Gastroesophageal sphincter (tissue), 4 donors: ENCODE measurements around the gene CYP17A1. TPM values are rescaled to one million over a fixed set of nuclear protein-coding genes. Genes with fewer than 3 reads are reported as not detected.

ENCODE experiments used
- ATAC-seq: fragments of 150-250 bp; one replicate; pipeline ENCODE4 v1.9.1; 2016; ENCODE audit warnings: mild to moderate bottlenecking, moderate library complexity
- H3K27ac ChIP-seq, 4 donors: fragments of 200-600 bp; sonication (generic) in 3 of 4; 1 replicate in 3 of 4; 2 replicates in 1 of 4; pipeline ENCODE4 v1.5.1; 2016 to 2019
- H3K27me3 ChIP-seq: fragments of 200-600 bp; sonication (generic); one replicate; pipeline ENCODE4 v1.5.1; 2019
- H3K36me3 ChIP-seq, 2 donors: fragments of 200-600 bp; sonication (generic); one replicate each; pipeline ENCODE4 v1.5.1; 2019; ENCODE audit warnings: control low read depth in 1 of 2
- H3K4me1 ChIP-seq, 3 donors: fragments of 200-600 bp; sonication (generic); 1 replicate in 2 of 3; 2 replicates in 1 of 3; pipeline ENCODE4 v1.5.1; 2016 to 2019; ENCODE audit warnings: control low read depth in 2 of 3
- H3K4me3 ChIP-seq, 2 donors: fragments of 200-600 bp; sonication (generic); one replicate each; pipeline ENCODE4 v1.5.1; 2019; ENCODE audit warnings: mild to moderate bottlenecking in 1 of 2, moderate library complexity in 1 of 2
- H3K9me3 ChIP-seq, 3 donors: fragments of 200-600 bp; sonication (generic); one replicate each; pipeline ENCODE4 v1.5.1; 2017 to 2019; ENCODE audit warnings: control low read depth in 2 of 3
- CTCF ChIP-seq, 4 experiments: fragments of 200-600 bp in 2 of 4; fragments of 450-650 bp in 2 of 4; sonication (generic) in 1 of 4; IDR thresholded peaks; one replicate each; pipeline ENCODE4 v1.5.1; 2017 to 2019; ENCODE audit warnings: antibody characterized with exemption in 4 of 4, mild to moderate bottlenecking in 2 of 4, moderate library complexity in 2 of 4
- EP300 ChIP-seq: sonication (generic); formaldehyde crosslinking; IDR thresholded peaks from one replicate; pipeline ENCODE4 v1.6.1; 2017; ENCODE audit warnings: antibody characterized with exemption, mild to moderate bottlenecking
- POLR2A ChIP-seq, 2 donors: fragments of 450-650 bp; IDR thresholded peaks; one replicate each; pipeline ENCODE4 v1.6.1; 2017; ENCODE audit warnings: antibody characterized with exemption in 2 of 2, mild to moderate bottlenecking in 2 of 2, moderate library complexity in 1 of 2
- POLR2AphosphoS5 ChIP-seq: sonication (generic); formaldehyde crosslinking; IDR thresholded peaks from one replicate; pipeline ENCODE4 v1.6.1; 2017; ENCODE audit warnings: antibody characterized with exemption
- WGBS, 2 donors: methylation state at CpG; one replicate each; pipeline ENCODE4 v1.1.5; 2018; ENCODE audit warnings: low coverage in 1 of 2; 5-methylcytosine and 5-hydroxymethylcytosine counted together
- total RNA-seq, 4 donors: library from RNA; depleted of rRNA; stranded (reverse); fragments of >200 nt; gene quantifications; one replicate each; pipeline ENCODE4 v1.1.0, GENCODE V29; 2016

Gene CYP17A1
- total RNA-seq, 4 donors from 2014 or later: not detected

GRCh38 chr10:102817175-102817574 is 20.0 kb downstream of the CYP17A1 start:
- Histone ChIP-seq H3K27ac (peak overlapping the region; percentile 81 to 95 (median 88)), H3K36me3 (peaks cover 0 to 31% of the 10 kb centered on the region in 2 donors), H3K27me3 (no peaks in the 10 kb centered on the region), H3K4me3 (no peak overlapping the region), H3K4me1 (peaks cover 6 to 62% (median 31%) of the 10 kb centered on the region in 3 donors), H3K9me3 (no peaks in the 10 kb centered on the region)
- WGBS, 2 donors: 100% methylated on average over 2 to 3 of the region's 4 CpGs
- TF ChIP-seq CTCF (IDR thresholded peaks at IDR 0.05) (no peak), EP300 (no peak), POLR2A (IDR thresholded peaks at IDR 0.05) (no peak), POLR2AphosphoS5 (no peak)
- no peak for ATAC-seq

DNA sequence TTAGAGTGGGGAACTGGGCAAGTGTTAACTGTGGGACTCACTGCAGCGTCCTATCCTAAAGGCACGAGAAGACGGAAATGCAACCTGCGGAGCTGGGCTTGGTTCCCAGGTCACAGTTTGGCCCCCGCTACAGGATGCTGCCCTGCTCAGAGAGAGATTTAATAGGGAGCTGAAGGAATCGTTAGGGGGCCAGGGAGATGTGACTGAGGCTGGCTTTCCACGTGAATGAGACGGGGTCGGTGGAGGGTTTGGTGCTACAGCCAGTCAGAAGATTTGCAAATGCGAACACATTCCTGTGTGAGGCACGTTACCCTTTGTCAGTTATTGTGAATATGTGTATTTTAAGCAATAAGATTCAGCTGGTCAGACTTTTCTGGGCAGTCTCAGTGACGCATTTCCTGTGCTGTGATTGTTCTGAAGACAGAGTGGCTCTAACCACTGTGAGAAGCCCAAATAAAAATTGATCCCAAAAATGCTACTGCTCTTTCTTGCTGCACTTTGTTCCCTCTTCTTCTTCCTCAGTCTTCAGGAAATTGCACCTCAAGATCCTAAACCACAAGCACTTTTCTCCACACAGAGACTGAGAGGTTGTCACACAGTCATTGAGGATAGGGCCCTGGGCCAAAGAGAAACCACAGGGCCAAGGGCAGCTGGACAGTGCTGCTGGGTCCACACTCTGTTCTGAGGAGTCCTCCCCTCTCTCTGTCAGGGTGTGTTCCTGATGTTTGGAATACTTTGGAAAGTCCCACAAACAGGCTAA is 21.2 kb downstream of the CYP17A1 start:
- no peaks in the 10 kb centered on the region for H3K27me3 ChIP-seq
- H3K9me3 ChIP-seq: no peaks in the 10 kb centered on the region
- no peak for TF ChIP-seq EP300
- peak; percentile 29 to 37 for TF ChIP-seq POLR2A (IDR thresholded peaks at IDR 0.05)
- peak; percentile 79 for TF ChIP-seq POLR2AphosphoS5
- 0 to 10% methylated on average over 2 to 8 of the region's 12 CpGs for WGBS, 2 donors
- no peak overlapping the region for H3K4me3 ChIP-seq
- H3K27ac ChIP-seq: peak overlapping the region; percentile 81 to 95 (median 88)
- H3K4me1 ChIP-seq: peaks cover 6 to 62% (median 31%) of the 10 kb centered on the region in 3 donors
- peaks cover 0 to 43% of the 10 kb centered on the region in 2 donors for H3K36me3 ChIP-seq
- ATAC-seq: peak; percentile 86

GRCh38 chr10:102814873-102815661 is 22.1 kb downstream of the CYP17A1 start:
- H3K4me1 ChIP-seq: peaks cover 6 to 64% (median 31%) of the 10 kb centered on the region in 3 donors
- peak; percentile 47 for ATAC-seq
- no peaks in the 10 kb centered on the region for H3K9me3 ChIP-seq
- H3K4me3 ChIP-seq: no peak overlapping the region
- H3K27me3 ChIP-seq: no peaks in the 10 kb centered on the region
- H3K27ac ChIP-seq: peak overlapping the region; percentile 81 to 95 (median 88)
- WGBS, 2 donors: 65 to 71% methylated on average over 10 to 17 of the region's 23 CpGs
- peaks cover 0 to 51% of the 10 kb centered on the region in 2 donors for H3K36me3 ChIP-seq
- TF ChIP-seq POLR2AphosphoS5 (peak; percentile 21), POLR2A (IDR thresholded peaks at IDR 0.05) (no peak), CTCF (IDR thresholded peaks at IDR 0.05) (peak in 2 of 4 experiments; percentile 35 to 44), EP300 (no peak)

GRCh38 chr10:102814453-102814871 is 22.8 kb downstream of the CYP17A1 start:
- no peak for TF ChIP-seq POLR2A (IDR thresholded peaks at IDR 0.05)
- TF ChIP-seq POLR2AphosphoS5: peak; percentile 7
- TF ChIP-seq CTCF (IDR thresholded peaks at IDR 0.05): no peak
- TF ChIP-seq EP300: no peak
- Histone ChIP-seq H3K4me1 (peaks cover 6 to 70% (median 31%) of the 10 kb centered on the region in 3 donors), H3K9me3 (no peaks in the 10 kb centered on the region), H3K27me3 (no peaks in the 10 kb centered on the region), H3K36me3 (peaks cover 0 to 57% of the 10 kb centered on the region in 2 donors), H3K4me3 (no peak overlapping the region), H3K27ac (peak overlapping the region; percentile 81 to 95 (median 88))
- WGBS, 2 donors: 45 to 64% methylated on average over 2 to 3 of the region's 8 CpGs
- ATAC-seq: no peak

GRCh38 chr10:102813734-102814452 is 23.3 kb downstream of the CYP17A1 start:
- ATAC-seq: no peak
- 66 to 88% methylated on average over 9 to 12 of the region's 16 CpGs for WGBS, 2 donors
- Histone ChIP-seq H3K4me1 (peaks cover 6 to 74% (median 31%) of the 10 kb centered on the region in 3 donors), H3K4me3 (no peak overlapping the region), H3K27ac (peak overlapping the region; percentile 2 to 95 (median 84)), H3K27me3 (no peaks in the 10 kb centered on the region), H3K9me3 (no peaks in the 10 kb centered on the region), H3K36me3 (peaks cover 0 to 57% of the 10 kb centered on the region in 2 donors)
- TF ChIP-seq POLR2AphosphoS5 (no peak), POLR2A (IDR thresholded peaks at IDR 0.05) (no peak), CTCF (IDR thresholded peaks at IDR 0.05) (no peak), EP300 (no peak)
